ENCODE measurements around the gene DNAJB5.

DNA sequence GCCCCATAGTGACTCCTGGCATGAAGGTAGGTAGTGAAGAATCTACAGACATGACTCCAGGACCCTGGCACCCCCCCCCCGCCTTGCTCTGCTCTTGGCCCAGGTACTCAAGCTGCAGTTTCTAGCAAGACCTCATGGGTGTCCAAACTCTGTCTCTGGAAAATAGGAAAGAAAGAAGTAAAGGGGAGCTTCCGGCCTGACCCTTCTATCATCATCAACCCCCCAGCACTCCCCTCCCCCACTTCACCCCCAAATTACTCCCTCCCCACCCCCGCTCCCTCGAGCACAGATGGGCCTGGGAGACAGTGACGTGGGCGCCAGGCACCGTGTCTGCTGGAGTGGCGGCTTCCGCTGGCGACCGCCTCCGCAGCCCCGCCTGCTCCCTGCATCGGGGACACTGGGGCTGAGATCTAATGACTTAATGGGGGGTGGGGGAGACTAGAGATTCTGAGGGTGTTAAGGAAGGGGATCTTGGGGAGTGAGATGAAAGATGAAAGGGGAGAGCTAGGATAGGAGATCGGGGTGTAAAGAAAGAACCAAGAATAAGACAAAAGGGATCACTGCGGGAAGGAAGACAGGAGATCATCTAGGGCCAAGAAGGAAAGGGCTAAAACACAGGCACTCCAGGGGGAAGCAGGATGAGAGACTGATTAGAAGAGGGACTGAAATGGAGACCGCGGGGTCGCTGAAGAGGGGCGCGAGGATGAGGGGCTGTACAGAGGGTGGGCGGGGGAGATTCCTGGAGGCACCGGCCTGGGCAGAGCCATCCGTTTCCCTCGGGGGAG, 1.1 kb upstream of the DNAJB5 start:
- no peak for TF ChIP-seq ZNF274 (IDR thresholded peaks at IDR 0.05; ENCODE audit: low read depth, low read length)
- TF ChIP-seq YY1 (IDR thresholded peaks at IDR 0.05; ENCODE audit: insufficient read depth, insufficient read length): no peak
